ENCODE data around the gene SLCO3A1. TPM values are rescaled to one million over a fixed set of nuclear protein-coding genes. Genes with fewer than 3 reads are reported as not detected.
"Not testable (repeated sequence)": the region's sequence is repeated elsewhere in the genome, so short reads cannot be mapped to it uniquely, and the experiment has no call there.

SLCO3A1 gene
- total RNA-seq, 1 donor from 2014 or later = 6.3 TPM

DNA sequence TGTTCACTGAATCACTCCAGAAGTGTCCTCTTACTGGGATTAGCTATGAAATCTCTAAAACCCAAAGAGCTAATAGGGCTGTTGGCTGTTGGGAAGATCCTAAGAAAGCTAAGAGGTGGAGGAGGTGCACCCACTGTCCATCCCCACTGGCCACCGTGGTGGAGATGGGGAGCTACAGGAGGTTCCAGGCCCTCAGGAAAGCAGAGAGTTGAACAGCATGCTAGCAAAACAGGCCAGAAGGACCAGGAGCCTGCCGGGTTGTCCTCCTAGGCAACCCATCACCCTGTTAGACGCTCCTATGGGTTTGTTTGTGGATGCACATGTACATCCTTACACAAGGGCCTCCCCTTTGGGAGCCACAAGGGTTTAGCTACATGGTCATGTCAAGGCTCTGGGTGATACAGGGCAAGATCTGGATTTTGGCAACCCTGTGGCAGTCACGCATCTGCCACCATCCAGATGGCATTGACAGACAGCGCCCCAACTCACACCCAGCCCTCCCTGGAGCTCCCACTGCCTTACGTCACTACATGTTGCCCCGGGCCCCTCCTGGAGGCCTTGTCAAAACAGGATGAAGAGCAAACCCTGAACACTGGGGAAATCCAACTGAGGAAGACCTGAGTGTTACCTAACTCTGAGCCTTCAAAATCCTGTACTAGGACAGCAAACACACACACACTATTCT is 208.1 kb downstream of the SLCO3A1 start:
- Mint-ChIP-seq H3K4me3 (no peak overlapping the region), H3K36me3 (ENCODE audit: low read depth) (no peaks in the 10 kb centered on the region), H3K4me1 (no peaks in the 10 kb centered on the region), H3K9me3 (peaks cover 3% of the 10 kb centered on the region), H3K27ac (ENCODE audit: unreplicated experiment) (no peak overlapping the region), H3K27me3 (ENCODE audit: low read depth) (no peaks in the 10 kb centered on the region)
- no peak for DNase-seq (ENCODE audit: low read depth, low spot score)
- TF ChIP-seq, protein P1, sequence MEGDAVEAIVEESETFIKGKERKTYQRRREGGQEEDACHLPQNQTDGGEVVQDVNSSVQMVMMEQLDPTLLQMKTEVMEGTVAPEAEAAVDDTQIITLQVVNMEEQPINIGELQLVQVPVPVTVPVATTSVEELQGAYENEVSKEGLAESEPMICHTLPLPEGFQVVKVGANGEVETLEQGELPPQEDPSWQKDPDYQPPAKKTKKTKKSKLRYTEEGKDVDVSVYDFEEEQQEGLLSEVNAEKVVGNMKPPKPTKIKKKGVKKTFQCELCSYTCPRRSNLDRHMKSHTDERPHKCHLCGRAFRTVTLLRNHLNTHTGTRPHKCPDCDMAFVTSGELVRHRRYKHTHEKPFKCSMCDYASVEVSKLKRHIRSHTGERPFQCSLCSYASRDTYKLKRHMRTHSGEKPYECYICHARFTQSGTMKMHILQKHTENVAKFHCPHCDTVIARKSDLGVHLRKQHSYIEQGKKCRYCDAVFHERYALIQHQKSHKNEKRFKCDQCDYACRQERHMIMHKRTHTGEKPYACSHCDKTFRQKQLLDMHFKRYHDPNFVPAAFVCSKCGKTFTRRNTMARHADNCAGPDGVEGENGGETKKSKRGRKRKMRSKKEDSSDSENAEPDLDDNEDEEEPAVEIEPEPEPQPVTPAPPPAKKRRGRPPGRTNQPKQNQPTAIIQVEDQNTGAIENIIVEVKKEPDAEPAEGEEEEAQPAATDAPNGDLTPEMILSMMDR (conservative IDR thresholded peaks at IDR 0.05) = no peak

DNA sequence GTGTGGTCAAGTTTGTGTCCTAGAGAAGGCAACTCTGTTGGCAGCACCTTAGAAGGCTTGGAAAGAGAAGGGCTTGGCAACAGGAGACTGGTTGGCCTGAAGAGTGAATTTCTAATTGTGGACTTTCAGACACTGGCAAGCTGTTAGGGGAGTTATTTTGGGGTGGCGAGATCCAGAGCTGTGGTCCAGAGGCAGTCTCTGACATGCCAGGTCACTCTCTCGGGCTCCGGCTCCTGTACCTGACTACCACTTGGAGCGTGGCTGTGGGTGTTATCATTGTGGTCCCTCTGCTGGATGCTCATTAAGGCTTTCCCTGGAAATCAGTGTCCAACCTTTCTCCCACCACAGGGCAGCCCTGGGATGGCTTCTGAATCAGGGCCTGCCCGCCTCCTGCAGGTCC is 209.0 kb downstream of the SLCO3A1 start:
- TF ChIP-seq, protein P1 (conservative IDR thresholded peaks at IDR 0.05) = no peak
- H3K4me1 Mint-ChIP-seq = no peaks in the 10 kb centered on the region
- no peak overlapping the region for H3K27ac Mint-ChIP-seq (ENCODE audit: unreplicated experiment)
- no peak overlapping the region for H3K4me3 Mint-ChIP-seq
- DNase-seq (ENCODE audit: low read depth, low spot score) = no peak
- no peaks in the 10 kb centered on the region for H3K36me3 Mint-ChIP-seq (ENCODE audit: low read depth)
- no peaks in the 10 kb centered on the region for H3K27me3 Mint-ChIP-seq (ENCODE audit: low read depth)
- H3K9me3 Mint-ChIP-seq = peaks cover 3% of the 10 kb centered on the region

DNA sequence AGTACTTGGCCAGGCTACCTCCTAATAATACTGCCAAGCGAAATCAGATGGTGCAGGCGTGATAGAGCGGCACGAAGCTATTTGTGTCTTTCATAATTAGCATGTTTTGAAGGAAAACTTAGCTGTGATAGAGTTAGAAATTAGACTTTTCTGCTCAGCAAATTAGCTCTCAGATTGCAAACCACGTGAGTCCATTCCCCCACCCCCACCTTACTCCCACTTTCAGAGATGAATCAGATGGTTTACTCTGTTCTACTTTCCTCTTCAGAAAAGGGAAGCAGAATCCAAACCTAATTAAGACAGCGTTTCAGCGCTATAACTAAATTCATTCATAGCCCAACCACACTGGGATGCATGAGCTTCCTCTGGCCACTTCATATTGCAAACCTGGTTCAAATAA is 214.6 kb downstream of the SLCO3A1 start:
- Mint-ChIP-seq H3K27me3 (ENCODE audit: low read depth) (no peaks in the 10 kb centered on the region), H3K36me3 (ENCODE audit: low read depth) (no peaks in the 10 kb centered on the region), H3K4me3 (no peak overlapping the region), H3K27ac (ENCODE audit: unreplicated experiment) (no peak overlapping the region), H3K9me3 (peaks cover 3% of the 10 kb centered on the region), H3K4me1 (peaks cover 4% of the 10 kb centered on the region)
- DNase-seq (ENCODE audit: low read depth, low spot score) = no peak
- TF ChIP-seq, protein P1 (conservative IDR thresholded peaks at IDR 0.05) = no peak

DNA sequence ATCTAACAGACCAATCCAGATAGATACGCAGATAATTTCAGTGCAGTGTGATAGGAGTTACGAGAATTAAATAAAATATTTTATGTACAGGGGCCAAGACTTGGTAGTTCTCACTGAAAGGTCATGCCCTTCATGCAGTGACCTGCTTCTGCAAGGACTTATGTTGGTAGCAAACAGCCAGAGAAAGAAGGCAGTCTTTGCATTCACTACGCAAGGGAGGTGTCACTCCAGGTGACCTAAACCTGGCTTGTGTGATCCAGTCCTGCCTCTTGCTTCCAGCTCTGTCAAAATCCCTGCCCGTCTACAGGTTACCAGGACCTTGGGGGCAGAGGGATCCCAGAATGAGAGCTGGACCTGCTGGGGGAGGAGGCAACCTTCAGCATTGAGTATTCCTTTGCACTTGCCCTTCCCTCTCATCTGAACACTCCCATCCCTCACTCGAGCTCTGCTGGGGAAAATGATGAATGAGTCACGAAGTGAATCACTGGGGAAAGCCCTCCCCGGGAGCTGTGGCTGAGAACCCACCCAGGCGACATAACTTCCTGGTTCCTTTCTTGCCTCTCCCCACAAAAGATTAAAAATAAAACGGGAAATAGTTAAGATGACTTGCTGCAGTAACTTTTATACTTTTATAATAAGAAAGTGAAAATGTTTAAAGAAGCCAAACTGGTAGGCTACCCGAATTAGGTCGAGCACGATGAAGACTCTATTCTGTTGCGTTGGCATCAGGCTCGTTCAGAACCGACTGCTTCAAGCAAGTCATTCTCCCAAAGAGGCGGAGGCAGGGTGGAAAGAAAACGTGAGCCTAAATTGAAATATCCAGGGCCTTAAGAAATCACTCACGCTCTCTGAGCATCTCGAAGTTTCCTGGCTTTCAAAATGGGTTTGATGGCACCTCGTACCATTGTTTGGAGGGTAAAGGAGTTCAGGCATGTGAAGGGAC is 216.1 kb downstream of the SLCO3A1 start:
- no peak overlapping the region for H3K27ac Mint-ChIP-seq (ENCODE audit: unreplicated experiment)
- H3K9me3 Mint-ChIP-seq = no peaks in the 10 kb centered on the region
- no peaks in the 10 kb centered on the region for H3K27me3 Mint-ChIP-seq (ENCODE audit: low read depth)
- peaks cover 4% of the 10 kb centered on the region for H3K4me1 Mint-ChIP-seq
- H3K4me3 Mint-ChIP-seq = no peak overlapping the region
- TF ChIP-seq, protein P1 (conservative IDR thresholded peaks at IDR 0.05) = no peak
- no peaks in the 10 kb centered on the region for H3K36me3 Mint-ChIP-seq (ENCODE audit: low read depth)
- DNase-seq (ENCODE audit: low read depth, low spot score) = no peak

DNA sequence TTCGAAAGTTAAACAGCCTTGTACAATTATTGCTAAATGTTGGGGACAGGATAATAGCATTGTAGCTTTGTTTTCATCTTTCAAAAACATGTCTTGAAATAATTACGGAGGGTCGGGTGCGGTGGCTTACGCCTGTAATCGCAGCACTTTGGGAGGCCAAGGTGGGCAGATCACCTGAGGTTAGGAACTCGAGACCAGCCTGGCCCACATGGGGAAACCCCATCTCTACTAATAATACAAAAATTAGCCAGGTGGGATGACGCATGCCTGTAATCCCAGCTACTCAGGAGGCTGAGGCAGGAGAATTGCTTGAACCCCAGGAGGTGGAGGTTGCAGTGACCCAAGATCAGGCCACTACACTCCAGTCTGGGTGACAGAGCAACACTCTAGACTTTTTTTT is 216.7 kb downstream of the SLCO3A1 start:
- H3K9me3 Mint-ChIP-seq; H3K4me3 Mint-ChIP-seq; H3K27ac Mint-ChIP-seq (ENCODE audit: unreplicated experiment); H3K4me1 Mint-ChIP-seq; DNase-seq (ENCODE audit: low read depth, low spot score); H3K36me3 Mint-ChIP-seq (ENCODE audit: low read depth); H3K27me3 Mint-ChIP-seq (ENCODE audit: low read depth): not testable (repeated sequence)
